Rectal smooth muscle tissue (tissue), 1 donor: ENCODE results near the gene DZIP1L.
"Not testable (repeated sequence)": the region's sequence is repeated elsewhere in the genome, so short reads cannot be mapped to it uniquely, and the experiment has no call there.

Source experiments
- H3K27ac ChIP-seq: one replicate; pipeline ENCODE4 v1.7.0; 2013; ENCODE audit warnings: low read depth, low read length, inconsistent platforms
- H3K27me3 ChIP-seq: one replicate; pipeline ENCODE4 v1.7.0; 2013; ENCODE audit warnings: low read length; ENCODE audit not compliant: control insufficient read depth, insufficient read depth
- H3K36me3 ChIP-seq: one replicate; pipeline ENCODE4 v1.7.0; 2013; ENCODE audit warnings: low read length; ENCODE audit not compliant: control insufficient read depth, insufficient read depth
- H3K4me1 ChIP-seq: one replicate; pipeline ENCODE4 v1.7.0; 2013; ENCODE audit warnings: low read length; ENCODE audit not compliant: control insufficient read depth, insufficient read depth
- H3K4me3 ChIP-seq: one replicate; pipeline ENCODE4 v1.7.0; 2013; ENCODE audit warnings: low read length
- H3K9ac ChIP-seq: one replicate; pipeline ENCODE4 v1.7.0; 2013; ENCODE audit warnings: low read length

The DZIP1L gene

DNA sequence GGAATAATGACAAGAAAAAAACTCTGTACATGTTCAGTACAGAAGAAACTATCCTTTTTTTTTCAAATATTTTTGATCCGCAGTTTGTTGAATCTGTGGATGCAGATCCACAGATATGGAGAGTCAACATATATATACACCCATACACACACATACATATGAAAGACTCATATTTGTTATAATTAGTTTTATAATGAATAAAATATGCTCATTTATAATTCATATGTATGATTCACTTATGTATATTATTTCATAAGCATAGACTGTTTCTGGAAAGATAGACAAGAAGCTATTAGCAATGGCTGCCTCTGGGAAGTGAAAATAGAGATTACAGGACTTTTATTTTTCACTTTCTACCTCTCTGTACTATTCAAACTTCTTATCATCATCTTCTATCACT lies 9.8 kb downstream of the DZIP1L start:
- no peak overlapping the region for H3K27ac ChIP-seq
- no peak overlapping the region for H3K4me3 ChIP-seq
- no peak overlapping the region for H3K9ac ChIP-seq
- no peaks in the 10 kb centered on the region for H3K27me3 ChIP-seq
- no peaks in the 10 kb centered on the region for H3K4me1 ChIP-seq
- H3K36me3 ChIP-seq, result no peaks in the 10 kb centered on the region

DNA sequence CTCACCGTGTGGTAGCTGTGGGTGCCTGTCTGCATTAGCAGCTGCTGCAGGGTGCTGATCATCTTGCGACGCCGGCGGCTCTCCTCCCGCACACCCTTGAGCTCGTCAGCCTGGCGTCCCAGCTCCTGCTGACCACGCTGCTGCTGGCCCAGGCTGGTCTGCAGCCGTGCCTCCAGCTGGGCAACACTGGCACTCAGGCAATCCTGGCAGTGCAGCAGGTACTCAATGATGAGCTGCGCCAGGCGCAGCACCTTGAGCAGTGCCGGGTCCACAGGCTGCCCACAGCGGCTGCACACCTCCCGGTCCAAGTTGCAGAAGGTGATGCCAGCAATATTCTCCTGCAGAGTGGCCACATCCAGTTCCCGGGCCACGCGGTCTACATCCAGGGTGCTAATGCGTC lies 11.9 kb downstream of the DZIP1L start:
- Histone ChIP-seq H3K4me3 (no peak overlapping the region), H3K9ac (no peak overlapping the region), H3K36me3 (no peaks in the 10 kb centered on the region), H3K27ac (no peak overlapping the region), H3K27me3 (no peaks in the 10 kb centered on the region), H3K4me1 (no peaks in the 10 kb centered on the region)

- not testable (repeated sequence) for H3K27ac ChIP-seq, H3K4me3 ChIP-seq, H3K27me3 ChIP-seq, H3K36me3 ChIP-seq, H3K4me1 ChIP-seq, H3K9ac ChIP-seq
Observed at GRCh38 chr3:138101351-138101940, 14.0 kb downstream of the DZIP1L start.

- no peak overlapping the region for H3K9ac ChIP-seq
- no peaks in the 10 kb centered on the region for H3K4me1 ChIP-seq
- H3K4me3 ChIP-seq, result no peak overlapping the region
- no peak overlapping the region for H3K27ac ChIP-seq
- no peaks in the 10 kb centered on the region for H3K27me3 ChIP-seq
- H3K36me3 ChIP-seq, result peaks cover 2% of the 10 kb centered on the region
Observed at GRCh38 chr3:138099417-138099816, 16.0 kb downstream of the DZIP1L start.

DNA sequence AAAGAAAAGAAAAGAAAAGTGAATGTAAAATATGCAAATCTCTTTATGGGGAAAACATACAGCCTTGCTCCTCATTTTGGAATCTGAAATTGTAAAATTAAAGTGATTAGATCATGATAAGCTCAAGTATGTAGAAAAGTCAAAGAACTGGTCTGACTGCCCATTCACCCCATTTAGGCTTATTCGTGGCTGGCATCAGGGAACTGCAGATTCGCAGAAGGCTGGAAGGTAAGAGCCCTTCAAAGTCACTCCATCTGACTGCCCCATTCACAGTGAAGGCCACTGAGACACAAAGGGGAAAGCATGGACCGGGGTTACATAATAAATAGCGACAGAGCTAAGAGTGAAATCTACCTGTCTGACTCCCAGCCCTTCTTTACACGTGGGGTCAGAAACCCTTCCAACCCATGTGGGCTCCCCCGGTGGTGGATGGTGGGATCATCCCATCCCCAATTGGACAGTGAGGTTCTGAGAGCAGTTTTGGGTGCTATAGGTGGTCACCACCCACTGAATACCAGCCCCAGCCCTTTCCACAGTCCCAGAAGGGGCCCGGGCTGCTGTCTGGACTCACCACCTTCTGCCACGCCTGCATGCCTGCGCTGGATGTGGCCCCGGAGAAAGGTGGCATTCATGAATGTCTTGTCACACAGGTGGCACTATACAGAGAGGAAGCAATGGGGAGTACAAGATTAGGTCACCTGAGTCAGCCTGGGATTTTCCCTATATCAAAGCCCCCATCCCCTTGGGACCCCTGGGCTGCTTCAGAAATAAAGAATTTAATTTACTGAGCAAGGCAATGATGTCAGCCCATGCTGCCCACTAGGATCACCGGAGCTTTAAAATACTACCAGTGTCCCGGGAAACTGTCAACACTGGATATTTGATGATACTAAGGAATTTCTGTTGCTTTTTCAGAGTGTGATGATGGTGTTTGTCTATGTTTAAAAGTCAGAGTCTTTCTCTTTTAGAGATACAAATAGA lies 17.9 kb downstream of the DZIP1L start:
- H3K9ac ChIP-seq, result no peak overlapping the region
- no peak overlapping the region for H3K4me3 ChIP-seq
- no peaks in the 10 kb centered on the region for H3K4me1 ChIP-seq
- H3K27me3 ChIP-seq, result no peaks in the 10 kb centered on the region
- H3K27ac ChIP-seq, result no peak overlapping the region
- peaks cover 5% of the 10 kb centered on the region for H3K36me3 ChIP-seq

- Histone ChIP-seq H3K27ac (no peak overlapping the region), H3K4me1 (no peaks in the 10 kb centered on the region), H3K27me3 (no peaks in the 10 kb centered on the region), H3K9ac (no peak overlapping the region), H3K4me3 (no peak overlapping the region), H3K36me3 (peaks cover 5% of the 10 kb centered on the region)
Observed at GRCh38 chr3:138093721-138094120, 21.7 kb downstream of the DZIP1L start.

DNA sequence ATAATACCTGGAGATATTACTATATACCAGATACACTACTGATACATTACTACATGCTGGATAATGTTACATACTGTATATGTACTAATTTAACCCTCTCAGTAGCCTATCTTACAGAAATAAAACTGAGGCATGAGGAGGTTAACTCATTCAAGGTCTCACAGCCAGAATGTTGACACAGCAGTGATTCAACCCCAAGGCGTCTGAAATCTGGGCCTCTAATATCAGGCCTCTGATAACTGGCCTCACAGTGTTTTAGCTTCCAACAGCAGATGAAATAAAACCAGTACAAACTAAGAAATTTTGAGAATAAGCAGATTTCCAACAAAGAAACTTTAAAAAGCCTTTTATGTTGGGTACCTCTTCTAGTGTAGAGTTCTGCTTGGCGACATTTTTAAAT lies 23.4 kb downstream of the DZIP1L start:
- no peak overlapping the region for H3K9ac ChIP-seq
- H3K4me3 ChIP-seq, result no peak overlapping the region
- no peaks in the 10 kb centered on the region for H3K27me3 ChIP-seq
- H3K27ac ChIP-seq, result no peak overlapping the region
- no peaks in the 10 kb centered on the region for H3K4me1 ChIP-seq
- H3K36me3 ChIP-seq, result peaks cover 5% of the 10 kb centered on the region

DNA sequence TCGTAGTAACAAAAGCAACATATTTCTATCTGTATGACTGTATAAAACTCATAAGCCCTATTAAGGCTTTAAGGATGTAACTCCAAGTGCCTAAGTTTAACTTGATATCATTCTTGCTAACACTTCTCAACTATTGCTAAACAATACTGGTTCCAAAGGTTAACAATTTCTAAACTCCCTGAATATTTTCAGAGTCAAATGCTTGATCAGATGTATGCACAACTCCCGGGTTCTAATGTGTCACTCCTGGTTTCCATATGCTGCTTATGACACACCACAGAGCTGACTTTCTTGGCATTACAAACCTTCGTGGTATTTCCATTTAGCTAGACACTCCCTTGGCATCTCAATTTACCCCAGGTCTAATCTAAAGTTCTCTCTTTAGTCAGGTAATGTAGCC lies 26.3 kb downstream of the DZIP1L start:
- H3K9ac ChIP-seq, result no peak overlapping the region
- no peak overlapping the region for H3K27ac ChIP-seq
- peaks cover 5% of the 10 kb centered on the region for H3K36me3 ChIP-seq
- no peaks in the 10 kb centered on the region for H3K4me1 ChIP-seq
- H3K4me3 ChIP-seq, result no peak overlapping the region
- no peaks in the 10 kb centered on the region for H3K27me3 ChIP-seq

- not testable (repeated sequence) for H3K4me1 ChIP-seq, H3K9ac ChIP-seq, H3K36me3 ChIP-seq, H3K27me3 ChIP-seq, H3K27ac ChIP-seq, H3K4me3 ChIP-seq
Observed at GRCh38 chr3:138085745-138086144, 29.7 kb downstream of the DZIP1L start.

DNA sequence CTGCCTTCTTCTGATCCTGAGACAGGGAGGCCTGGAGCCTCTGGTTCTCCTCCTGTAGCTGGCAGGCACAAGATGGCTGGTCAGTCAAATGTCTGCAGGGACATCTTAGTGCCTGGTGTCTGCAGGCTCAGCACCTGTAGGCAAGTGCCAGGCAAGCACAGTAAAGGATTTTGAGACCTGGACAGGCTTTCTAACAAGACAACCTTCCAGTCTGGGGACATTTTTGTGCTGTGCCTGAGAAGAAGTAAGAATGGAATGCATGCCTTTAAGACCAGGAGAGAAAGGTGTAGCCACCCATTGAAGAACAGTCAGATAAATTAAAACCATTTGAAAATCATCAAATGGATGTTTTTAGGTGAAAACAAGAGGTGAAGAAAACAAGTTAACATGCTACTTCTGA lies 31.2 kb downstream of the DZIP1L start:
- Histone ChIP-seq H3K36me3 (peaks cover 5% of the 10 kb centered on the region), H3K9ac (no peak overlapping the region), H3K4me3 (no peak overlapping the region), H3K27ac (no peak overlapping the region), H3K4me1 (no peaks in the 10 kb centered on the region), H3K27me3 (no peaks in the 10 kb centered on the region)

- no peak overlapping the region for H3K9ac ChIP-seq
- peak overlapping the region; percentile 18 for H3K27ac ChIP-seq
- peaks cover 5% of the 10 kb centered on the region for H3K36me3 ChIP-seq
- H3K4me3 ChIP-seq, result no peak overlapping the region
- H3K27me3 ChIP-seq, result no peaks in the 10 kb centered on the region
- no peaks in the 10 kb centered on the region for H3K4me1 ChIP-seq
Observed at GRCh38 chr3:138082992-138083386, 32.4 kb downstream of the DZIP1L start.

- H3K36me3 ChIP-seq, result peaks cover 5% of the 10 kb centered on the region
- H3K4me3 ChIP-seq, result no peak overlapping the region
- H3K27me3 ChIP-seq, result no peaks in the 10 kb centered on the region
- no peak overlapping the region for H3K9ac ChIP-seq
- no peaks in the 10 kb centered on the region for H3K4me1 ChIP-seq
- peak overlapping the region; percentile 18 for H3K27ac ChIP-seq
Observed at GRCh38 chr3:138082085-138082991, 33.1 kb downstream of the DZIP1L start.
